Adrenal gland (tissue), 5 donors: ENCODE results near the gene ZNRF1.

ENCODE experiments used
- CTCF ChIP-seq, 6 experiments: fragments of 450-650 bp in 4 of 6; fragments of 200-600 bp in 2 of 6; sonication (generic) in 1 of 6; IDR thresholded peaks; 1 replicate in 5 of 6; 2 replicates in 1 of 6; pipeline versions ENCODE4 v1.5.1 to v1.8.0; 2016 to 2021; ENCODE audit warnings: antibody characterized with exemption in 6 of 6, mild to moderate bottlenecking in 2 of 6, moderate library complexity in 1 of 6
- POLR2A ChIP-seq, 2 donors: fragments of 450-650 bp; IDR thresholded peaks; one replicate each; pipeline ENCODE4 v1.6.1; 2017; ENCODE audit warnings: antibody characterized with exemption in 2 of 2, mild to moderate bottlenecking in 2 of 2, moderate library complexity in 1 of 2
- donor health status: DM: no; HTN: no; CAD: no.

GRCh38 chr16:75019586-75019985 is 20.8 kb downstream of the ZNRF1 start:
- no peak for TF ChIP-seq CTCF (IDR thresholded peaks at IDR 0.05)
- no peak for TF ChIP-seq POLR2A (IDR thresholded peaks at IDR 0.05)
